Chondrocyte (in vitro differentiated cells): ENCODE measurements around the gene GPR183. TPM values are rescaled to one million over a fixed set of nuclear protein-coding genes. Genes with fewer than 3 reads are reported as not detected.

Experiments
- DNase-seq: peaks from one replicate; pipeline ENCODE4 v3.0.0; 2021; ENCODE audit warnings: mixed read lengths, low spot score
- H3K27ac Mint-ChIP-seq: one replicate; pipeline ENCODE4 v1.8.0; 2021; ENCODE audit warnings: mild to moderate bottlenecking, moderate library complexity, mixed read lengths; ENCODE audit not compliant: unreplicated experiment
- H3K27me3 Mint-ChIP-seq: 2 replicates; pipeline ENCODE4 v1.8.0; 2021; ENCODE audit warnings: low read depth, mixed read lengths
- H3K36me3 Mint-ChIP-seq: 2 replicates; pipeline ENCODE4 v1.8.0; 2021; ENCODE audit warnings: low read depth, mixed read lengths
- H3K4me1 Mint-ChIP-seq: 2 replicates; pipeline ENCODE4 v1.8.0; 2021; ENCODE audit warnings: low read depth, mild to moderate bottlenecking, mixed read lengths
- H3K4me3 Mint-ChIP-seq: one replicate; pipeline ENCODE4 v1.8.0; 2021; ENCODE audit warnings: mild to moderate bottlenecking, moderate library complexity, mixed read lengths; ENCODE audit not compliant: unreplicated experiment
- H3K9me3 Mint-ChIP-seq: 2 replicates; pipeline ENCODE4 v1.8.0; 2021; ENCODE audit warnings: low read depth, mixed read lengths
- CTCF ChIP-seq: fragments of 200-600 bp; sonication (generic); IDR thresholded peaks from 2 replicates; pipeline ENCODE4 v1.5.0; 2021; ENCODE audit warnings: antibody characterized with exemption, mild to moderate bottlenecking, moderate library complexity
- total RNA-seq: library from RNA; stranded (reverse); gene quantifications from 3 replicates; pipeline ENCODE4 v1.2.1, GENCODE V29; 2021

Gene GPR183
- total RNA-seq, 1 donor from 2014 or later: 5.7 TPM

DNA sequence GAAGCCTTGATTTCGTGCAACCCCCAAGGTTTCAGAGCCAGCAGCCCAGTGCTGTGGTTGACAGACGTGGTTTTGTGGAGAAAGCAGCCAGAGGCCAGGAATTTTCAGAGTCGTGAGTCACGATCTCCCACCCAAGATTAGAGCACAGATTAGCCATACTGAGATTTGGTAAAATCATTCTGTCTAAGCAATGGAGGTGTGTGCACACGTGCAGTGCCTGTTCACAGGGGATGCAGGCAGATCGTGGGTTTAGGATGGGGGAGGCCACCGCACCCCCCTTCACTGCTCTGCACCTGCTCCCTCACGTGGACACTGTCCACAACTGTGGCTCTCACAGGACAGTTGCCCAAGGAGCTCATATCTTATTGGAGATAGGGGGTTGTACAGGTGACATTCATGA, 46.6 kb upstream of the GPR183 start:
- Mint-ChIP-seq H3K9me3 (no peaks in the 10 kb centered on the region), H3K4me3 (no peak overlapping the region), H3K27ac (no peak overlapping the region), H3K27me3 (no peaks in the 10 kb centered on the region), H3K36me3 (peaks cover 15% of the 10 kb centered on the region), H3K4me1 (peaks cover 24% of the 10 kb centered on the region)
- TF ChIP-seq CTCF: no peak
- no peak for DNase-seq

GRCh38 chr13:99353246-99353600, 46.0 kb upstream of the GPR183 start:
- no peak overlapping the region for H3K4me3 Mint-ChIP-seq
- H3K4me1 Mint-ChIP-seq: peaks cover 24% of the 10 kb centered on the region
- H3K9me3 Mint-ChIP-seq: no peaks in the 10 kb centered on the region
- peaks cover 15% of the 10 kb centered on the region for H3K36me3 Mint-ChIP-seq
- no peak overlapping the region for H3K27ac Mint-ChIP-seq
- DNase-seq: no peak
- TF ChIP-seq CTCF: no peak
- H3K27me3 Mint-ChIP-seq: no peaks in the 10 kb centered on the region

GRCh38 chr13:99352351-99353245, 45.4 kb upstream of the GPR183 start:
- no peak for DNase-seq
- Mint-ChIP-seq H3K27me3 (no peaks in the 10 kb centered on the region), H3K36me3 (peaks cover 12% of the 10 kb centered on the region), H3K9me3 (no peaks in the 10 kb centered on the region), H3K27ac (no peak overlapping the region), H3K4me1 (peaks cover 22% of the 10 kb centered on the region), H3K4me3 (no peak overlapping the region)
- no peak for TF ChIP-seq CTCF

DNA sequence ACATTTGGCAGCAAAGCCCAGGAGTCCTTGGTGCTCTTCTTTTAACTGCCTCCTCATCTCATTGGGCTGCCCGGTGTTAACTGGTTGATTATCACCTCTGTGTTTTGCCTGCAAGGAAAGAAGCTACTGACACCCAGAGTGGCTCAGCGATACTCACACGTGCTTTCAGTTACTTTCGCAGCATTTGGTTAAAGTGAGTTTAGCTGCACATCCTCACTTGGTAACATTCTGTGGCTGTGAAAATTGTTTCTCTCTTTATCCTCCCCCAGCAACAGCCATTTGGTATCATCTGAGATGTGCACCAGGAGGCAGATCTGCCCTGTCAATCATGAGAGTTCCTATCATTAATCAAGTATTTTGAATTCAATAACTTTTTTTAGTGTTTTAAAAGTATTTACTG, 44.6 kb upstream of the GPR183 start:
- no peak for TF ChIP-seq CTCF
- H3K4me1 Mint-ChIP-seq: peaks cover 14% of the 10 kb centered on the region
- no peak overlapping the region for H3K27ac Mint-ChIP-seq
- H3K27me3 Mint-ChIP-seq: no peaks in the 10 kb centered on the region
- DNase-seq: no peak
- peaks cover 18% of the 10 kb centered on the region for H3K36me3 Mint-ChIP-seq
- no peak overlapping the region for H3K4me3 Mint-ChIP-seq
- H3K9me3 Mint-ChIP-seq: no peaks in the 10 kb centered on the region

DNA sequence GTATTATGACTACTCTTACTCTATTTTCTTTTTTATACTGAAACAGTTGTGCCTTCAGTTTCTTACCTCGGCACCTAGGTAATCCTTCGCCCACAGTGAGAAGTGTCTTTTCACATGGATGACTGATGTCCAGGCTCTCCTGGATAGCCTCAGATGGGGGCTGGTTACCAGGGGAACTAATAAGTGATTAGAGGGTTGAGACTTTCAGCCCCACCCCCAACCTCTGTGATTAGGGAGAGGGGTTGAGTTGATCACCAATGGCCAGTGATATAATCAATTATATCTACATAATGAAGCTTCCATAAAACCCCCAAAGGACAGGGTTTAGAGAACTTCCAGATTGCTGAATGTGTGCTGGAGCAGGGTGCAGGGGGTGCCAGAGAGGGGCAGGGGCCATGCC, 43.0 kb upstream of the GPR183 start:
- no peak for TF ChIP-seq CTCF
- H3K4me1 Mint-ChIP-seq: peaks cover 3% of the 10 kb centered on the region
- H3K9me3 Mint-ChIP-seq: no peaks in the 10 kb centered on the region
- H3K27me3 Mint-ChIP-seq: no peaks in the 10 kb centered on the region
- no peak for DNase-seq
- H3K36me3 Mint-ChIP-seq: peaks cover 24% of the 10 kb centered on the region
- no peak overlapping the region for H3K27ac Mint-ChIP-seq
- H3K4me3 Mint-ChIP-seq: no peak overlapping the region
